Measurements from ENCODE around the gene RGPD5. TPM values are rescaled to one million over a fixed set of nuclear protein-coding genes. Genes with fewer than 3 reads are reported as not detected.
"Not testable (repeated sequence)": the region's sequence is repeated elsewhere in the genome, so short reads cannot be mapped to it uniquely, and the experiment has no call there.

RGPD5 gene
- total RNA-seq, 1 donor from 2014 or later, result 48.9 TPM

- not testable (repeated sequence) for DNase-seq (ENCODE audit: low spot score); H3K27me3 Mint-ChIP-seq (ENCODE audit: unreplicated experiment); H3K4me3 Mint-ChIP-seq (ENCODE audit: unreplicated experiment); H3K36me3 Mint-ChIP-seq (ENCODE audit: low read depth, unreplicated experiment); H3K27ac Mint-ChIP-seq (ENCODE audit: unreplicated experiment); H3K4me1 Mint-ChIP-seq (ENCODE audit: unreplicated experiment); H3K9me3 Mint-ChIP-seq (ENCODE audit: unreplicated experiment)
These were observed 11.6 kb upstream of the RGPD5 start for GRCh38 chr2:109782446-109782993.

- not testable (repeated sequence) for H3K4me3 Mint-ChIP-seq (ENCODE audit: unreplicated experiment); H3K27ac Mint-ChIP-seq (ENCODE audit: unreplicated experiment); DNase-seq (ENCODE audit: low spot score); H3K36me3 Mint-ChIP-seq (ENCODE audit: low read depth, unreplicated experiment); H3K4me1 Mint-ChIP-seq (ENCODE audit: unreplicated experiment); H3K27me3 Mint-ChIP-seq (ENCODE audit: unreplicated experiment); H3K9me3 Mint-ChIP-seq (ENCODE audit: unreplicated experiment)
These were observed 2.4 kb upstream of the RGPD5 start for GRCh38 chr2:109791530-109792279.

GRCh38 chr2:109792659-109793058 is 1.4 kb upstream of the RGPD5 start:
- not testable (repeated sequence) for H3K27ac Mint-ChIP-seq (ENCODE audit: unreplicated experiment); H3K27me3 Mint-ChIP-seq (ENCODE audit: unreplicated experiment); H3K9me3 Mint-ChIP-seq (ENCODE audit: unreplicated experiment); H3K36me3 Mint-ChIP-seq (ENCODE audit: low read depth, unreplicated experiment); DNase-seq (ENCODE audit: low spot score); H3K4me1 Mint-ChIP-seq (ENCODE audit: unreplicated experiment); H3K4me3 Mint-ChIP-seq (ENCODE audit: unreplicated experiment)

GRCh38 chr2:109871129-109871751 is 77.1 kb downstream of the RGPD5 start:
- H3K27ac Mint-ChIP-seq (ENCODE audit: unreplicated experiment); H3K4me1 Mint-ChIP-seq (ENCODE audit: unreplicated experiment); H3K27me3 Mint-ChIP-seq (ENCODE audit: unreplicated experiment); H3K4me3 Mint-ChIP-seq (ENCODE audit: unreplicated experiment); H3K9me3 Mint-ChIP-seq (ENCODE audit: unreplicated experiment); H3K36me3 Mint-ChIP-seq (ENCODE audit: low read depth, unreplicated experiment); DNase-seq (ENCODE audit: low spot score): not testable (repeated sequence)

- H3K27ac Mint-ChIP-seq (ENCODE audit: unreplicated experiment); H3K4me1 Mint-ChIP-seq (ENCODE audit: unreplicated experiment); H3K27me3 Mint-ChIP-seq (ENCODE audit: unreplicated experiment); DNase-seq (ENCODE audit: low spot score); H3K4me3 Mint-ChIP-seq (ENCODE audit: unreplicated experiment); H3K9me3 Mint-ChIP-seq (ENCODE audit: unreplicated experiment); H3K36me3 Mint-ChIP-seq (ENCODE audit: low read depth, unreplicated experiment): not testable (repeated sequence)
These were observed 82.5 kb downstream of the RGPD5 start for GRCh38 chr2:109876625-109877024.

GRCh38 chr2:109882112-109882511 is 88.0 kb downstream of the RGPD5 start:
- H3K27ac Mint-ChIP-seq (ENCODE audit: unreplicated experiment); H3K4me3 Mint-ChIP-seq (ENCODE audit: unreplicated experiment); H3K9me3 Mint-ChIP-seq (ENCODE audit: unreplicated experiment); H3K4me1 Mint-ChIP-seq (ENCODE audit: unreplicated experiment); DNase-seq (ENCODE audit: low spot score); H3K27me3 Mint-ChIP-seq (ENCODE audit: unreplicated experiment); H3K36me3 Mint-ChIP-seq (ENCODE audit: low read depth, unreplicated experiment): not testable (repeated sequence)

GRCh38 chr2:109888414-109888813 is 94.3 kb downstream of the RGPD5 start:
- not testable (repeated sequence) for H3K27me3 Mint-ChIP-seq (ENCODE audit: unreplicated experiment); H3K4me3 Mint-ChIP-seq (ENCODE audit: unreplicated experiment); H3K36me3 Mint-ChIP-seq (ENCODE audit: low read depth, unreplicated experiment); H3K4me1 Mint-ChIP-seq (ENCODE audit: unreplicated experiment); H3K27ac Mint-ChIP-seq (ENCODE audit: unreplicated experiment); H3K9me3 Mint-ChIP-seq (ENCODE audit: unreplicated experiment); DNase-seq (ENCODE audit: low spot score)

GRCh38 chr2:109889909-109890308 is 95.8 kb downstream of the RGPD5 start:
- H3K36me3 Mint-ChIP-seq (ENCODE audit: low read depth, unreplicated experiment); H3K27ac Mint-ChIP-seq (ENCODE audit: unreplicated experiment); H3K9me3 Mint-ChIP-seq (ENCODE audit: unreplicated experiment); H3K4me3 Mint-ChIP-seq (ENCODE audit: unreplicated experiment); H3K4me1 Mint-ChIP-seq (ENCODE audit: unreplicated experiment); DNase-seq (ENCODE audit: low spot score); H3K27me3 Mint-ChIP-seq (ENCODE audit: unreplicated experiment): not testable (repeated sequence)

GRCh38 chr2:109891024-109891423 is 96.9 kb downstream of the RGPD5 start:
- H3K27ac Mint-ChIP-seq (ENCODE audit: unreplicated experiment); DNase-seq (ENCODE audit: low spot score); H3K4me1 Mint-ChIP-seq (ENCODE audit: unreplicated experiment); H3K36me3 Mint-ChIP-seq (ENCODE audit: low read depth, unreplicated experiment); H3K4me3 Mint-ChIP-seq (ENCODE audit: unreplicated experiment); H3K9me3 Mint-ChIP-seq (ENCODE audit: unreplicated experiment); H3K27me3 Mint-ChIP-seq (ENCODE audit: unreplicated experiment): not testable (repeated sequence)

GRCh38 chr2:109893736-109894135 is 99.6 kb downstream of the RGPD5 start:
- H3K36me3 Mint-ChIP-seq (ENCODE audit: low read depth, unreplicated experiment); DNase-seq (ENCODE audit: low spot score); H3K27ac Mint-ChIP-seq (ENCODE audit: unreplicated experiment); H3K9me3 Mint-ChIP-seq (ENCODE audit: unreplicated experiment); H3K4me3 Mint-ChIP-seq (ENCODE audit: unreplicated experiment); H3K4me1 Mint-ChIP-seq (ENCODE audit: unreplicated experiment); H3K27me3 Mint-ChIP-seq (ENCODE audit: unreplicated experiment): not testable (repeated sequence)

- H3K4me3 Mint-ChIP-seq (ENCODE audit: unreplicated experiment); H3K36me3 Mint-ChIP-seq (ENCODE audit: low read depth, unreplicated experiment); H3K9me3 Mint-ChIP-seq (ENCODE audit: unreplicated experiment); DNase-seq (ENCODE audit: low spot score); H3K27ac Mint-ChIP-seq (ENCODE audit: unreplicated experiment); H3K4me1 Mint-ChIP-seq (ENCODE audit: unreplicated experiment); H3K27me3 Mint-ChIP-seq (ENCODE audit: unreplicated experiment): not testable (repeated sequence)
These were observed 100.0 kb downstream of the RGPD5 start for GRCh38 chr2:109894141-109894540.

GRCh38 chr2:109895090-109895869 is 101.2 kb downstream of the RGPD5 start:
- H3K27ac Mint-ChIP-seq (ENCODE audit: unreplicated experiment); H3K9me3 Mint-ChIP-seq (ENCODE audit: unreplicated experiment); H3K4me1 Mint-ChIP-seq (ENCODE audit: unreplicated experiment); DNase-seq (ENCODE audit: low spot score); H3K27me3 Mint-ChIP-seq (ENCODE audit: unreplicated experiment); H3K4me3 Mint-ChIP-seq (ENCODE audit: unreplicated experiment); H3K36me3 Mint-ChIP-seq (ENCODE audit: low read depth, unreplicated experiment): not testable (repeated sequence)

All from endothelial cell (in vitro differentiated cells).